Measurements from ENCODE around the gene LDB2. TPM values are rescaled to one million over a fixed set of nuclear protein-coding genes. Genes with fewer than 3 reads are reported as not detected.
A peak's percentile ranks its signal among the peaks of the same experiment; 100 is the strongest.

The LDB2 gene
- total RNA-seq, 1 experiment from 2014 or later, result 18.7 TPM

- peaks cover 5% of the 10 kb centered on the region; the same call in 1 of the 2 replicates for H3K36me3 ChIP-seq
- no peaks in the 10 kb centered on the region for H3K27me3 ChIP-seq
- DNase-seq, result peak; percentile 10
- H3K9me3 ChIP-seq, result no peaks in the 10 kb centered on the region
- no peak overlapping the region for H3K4me3 ChIP-seq
Observed at GRCh38 chr4:16860516-16860915, 37.9 kb downstream of the LDB2 start.

DNA sequence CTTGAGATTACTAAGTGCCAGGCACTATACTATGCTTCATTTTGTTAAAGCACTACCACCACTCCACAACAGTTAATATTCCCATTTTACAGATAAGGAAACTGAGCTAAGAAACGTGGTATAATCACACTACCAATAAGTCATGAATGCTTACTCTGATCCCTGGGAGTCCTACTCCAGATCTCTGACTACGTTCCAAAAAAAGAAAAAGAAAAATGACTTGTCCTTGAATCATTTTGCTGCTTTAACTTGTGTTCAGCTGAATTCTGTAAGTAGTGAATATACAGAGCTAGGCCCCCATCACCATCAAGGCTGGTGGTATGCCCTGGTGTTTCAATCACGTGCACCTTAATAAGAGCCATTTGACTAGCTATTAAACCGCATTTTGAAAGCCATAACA is 39.4 kb downstream of the LDB2 start:
- H3K36me3 ChIP-seq, result peaks cover 2% of the 10 kb centered on the region; the same call in 1 of the 2 replicates
- no peaks in the 10 kb centered on the region for H3K27me3 ChIP-seq
- no peak overlapping the region for H3K4me3 ChIP-seq
- H3K9me3 ChIP-seq, result no peaks in the 10 kb centered on the region
- no peak for DNase-seq

DNA sequence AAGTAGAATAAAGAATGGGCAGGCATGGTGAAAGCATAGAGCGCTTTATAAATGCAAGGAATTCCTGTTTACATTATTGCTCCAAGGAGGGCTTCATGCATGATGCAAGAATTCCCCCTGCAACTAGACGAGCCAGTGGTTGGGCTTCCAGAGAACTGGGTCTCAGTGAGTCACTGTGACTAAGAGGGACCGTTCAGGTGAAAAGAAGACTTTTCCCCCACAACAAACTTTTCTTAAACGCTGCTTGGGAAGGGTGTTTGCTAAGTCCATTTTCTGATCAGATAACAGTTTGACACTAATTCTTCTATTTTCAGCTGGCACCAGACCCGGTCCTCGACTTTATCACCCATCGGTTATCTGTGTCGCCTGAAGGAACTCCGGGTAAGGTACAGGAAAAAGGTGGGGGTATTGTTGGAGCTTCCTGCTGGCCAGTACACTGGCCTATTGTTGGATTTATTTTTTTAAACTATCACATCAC is 40.1 kb downstream of the LDB2 start:
- peak; percentile 4 for DNase-seq
- H3K27me3 ChIP-seq, result no peaks in the 10 kb centered on the region
- H3K4me3 ChIP-seq, result no peak overlapping the region
- H3K9me3 ChIP-seq, result no peaks in the 10 kb centered on the region
- H3K36me3 ChIP-seq, result peaks cover 2% of the 10 kb centered on the region; the same call in 1 of the 2 replicates

DNA sequence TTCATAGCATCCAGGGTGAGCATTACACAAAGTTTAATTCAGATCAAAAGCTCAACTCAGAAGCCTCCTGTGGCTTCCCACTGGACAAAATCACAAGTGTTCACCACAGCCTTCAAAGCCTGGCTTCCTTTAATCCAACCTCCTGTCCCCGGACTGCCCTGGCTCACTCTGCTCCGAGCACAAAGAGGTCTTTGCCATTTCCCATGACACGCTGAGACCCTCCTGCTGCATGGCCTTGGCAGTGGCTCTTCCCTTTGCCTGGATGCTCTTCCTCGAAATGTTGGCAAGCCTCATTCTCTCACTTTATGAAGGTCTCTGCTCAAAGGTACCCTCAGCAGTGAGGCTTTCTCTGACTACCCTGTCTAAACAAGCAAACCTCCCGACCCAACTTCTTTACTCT is 41.0 kb downstream of the LDB2 start:
- Histone ChIP-seq H3K36me3 (peaks cover 2% of the 10 kb centered on the region; the same call in 1 of the 2 replicates), H3K9me3 (no peaks in the 10 kb centered on the region), H3K27me3 (no peaks in the 10 kb centered on the region), H3K4me3 (no peak overlapping the region)
- DNase-seq, result no peak

DNA sequence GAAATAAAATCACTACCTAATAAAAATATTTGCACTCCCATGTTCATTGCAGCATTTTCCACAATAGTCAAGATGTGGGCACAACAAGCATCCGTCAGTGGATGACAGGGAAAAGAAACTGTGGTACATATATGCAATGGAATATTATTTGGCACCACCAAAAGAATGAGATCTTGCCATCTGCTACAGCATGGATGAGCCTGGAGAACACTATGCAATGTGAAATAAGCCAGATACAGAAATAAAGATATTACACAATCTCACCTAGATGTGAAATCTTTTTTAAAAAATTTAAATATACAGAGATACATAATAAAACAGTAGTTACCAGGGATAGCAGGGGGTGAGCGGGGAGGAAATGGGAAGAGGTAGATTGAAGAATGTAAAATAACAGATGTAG is 44.8 kb downstream of the LDB2 start:
- Histone ChIP-seq H3K9me3 (no peaks in the 10 kb centered on the region), H3K36me3 (no peaks in the 10 kb centered on the region; the same call in none of the 2 replicates), H3K4me3 (no peak overlapping the region), H3K27me3 (no peaks in the 10 kb centered on the region)
- no peak for DNase-seq

DNA sequence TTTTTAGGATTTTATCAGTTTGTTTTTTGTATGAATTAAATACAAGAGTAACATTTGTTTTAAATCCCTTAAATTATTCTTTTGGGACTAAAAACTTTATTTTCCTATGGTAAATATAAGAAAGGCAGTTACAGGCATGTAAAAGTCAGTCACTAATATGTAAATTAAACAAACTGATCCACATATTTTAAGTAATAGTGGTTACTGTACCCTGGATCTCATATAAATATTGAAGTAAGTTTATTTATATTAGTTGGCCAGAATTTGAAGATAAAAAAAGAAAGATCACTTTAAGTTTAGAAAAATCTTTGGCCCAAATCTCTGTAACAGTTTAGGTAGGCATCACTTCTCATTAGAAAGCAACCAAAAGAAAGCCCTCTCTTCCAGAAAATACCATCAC is 45.8 kb downstream of the LDB2 start:
- Histone ChIP-seq H3K27me3 (no peaks in the 10 kb centered on the region), H3K4me3 (no peak overlapping the region), H3K36me3 (no peaks in the 10 kb centered on the region; the same call in none of the 2 replicates), H3K9me3 (no peaks in the 10 kb centered on the region)
- no peak for DNase-seq

DNA sequence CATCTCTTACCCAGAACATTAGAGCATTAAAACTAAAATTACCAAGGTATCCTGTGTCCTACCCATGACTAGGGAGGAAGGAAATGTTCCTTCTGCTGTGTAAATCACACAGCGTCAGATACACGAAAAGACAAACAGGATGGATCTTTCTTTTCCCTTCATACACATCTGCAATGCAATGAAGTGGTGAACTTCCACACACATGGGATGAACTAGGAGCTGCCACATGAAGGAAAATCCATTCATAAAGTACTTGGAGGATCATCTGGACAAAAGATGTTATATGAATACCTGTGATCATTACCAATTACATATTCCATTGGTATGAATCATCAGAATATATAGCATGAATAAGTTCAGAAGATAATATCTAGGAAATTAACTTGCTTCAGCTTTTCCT is 46.2 kb downstream of the LDB2 start:
- Histone ChIP-seq H3K27me3 (no peaks in the 10 kb centered on the region), H3K36me3 (no peaks in the 10 kb centered on the region; the same call in none of the 2 replicates), H3K4me3 (no peak overlapping the region), H3K9me3 (no peaks in the 10 kb centered on the region)
- DNase-seq, result no peak

GRCh38 chr4:16846540-16847117 is 51.8 kb downstream of the LDB2 start:
- Histone ChIP-seq H3K36me3 (peaks cover 2% of the 10 kb centered on the region), H3K9me3 (no peaks in the 10 kb centered on the region), H3K4me3 (no peak overlapping the region), H3K27me3 (no peaks in the 10 kb centered on the region)
- no peak for DNase-seq

- H3K27me3 ChIP-seq, result no peaks in the 10 kb centered on the region
- H3K4me3 ChIP-seq, result no peak overlapping the region
- peaks cover 2% of the 10 kb centered on the region for H3K36me3 ChIP-seq
- DNase-seq, result peak; percentile 57
- no peaks in the 10 kb centered on the region for H3K9me3 ChIP-seq
Observed at GRCh38 chr4:16844816-16845586, 53.4 kb downstream of the LDB2 start.

GRCh38 chr4:16843831-16844508 is 54.5 kb downstream of the LDB2 start:
- Histone ChIP-seq H3K9me3 (no peaks in the 10 kb centered on the region), H3K4me3 (no peak overlapping the region), H3K27me3 (no peaks in the 10 kb centered on the region), H3K36me3 (peaks cover 2% of the 10 kb centered on the region; the same call in 1 of the 2 replicates)
- DNase-seq, result peak; percentile 58

DNA sequence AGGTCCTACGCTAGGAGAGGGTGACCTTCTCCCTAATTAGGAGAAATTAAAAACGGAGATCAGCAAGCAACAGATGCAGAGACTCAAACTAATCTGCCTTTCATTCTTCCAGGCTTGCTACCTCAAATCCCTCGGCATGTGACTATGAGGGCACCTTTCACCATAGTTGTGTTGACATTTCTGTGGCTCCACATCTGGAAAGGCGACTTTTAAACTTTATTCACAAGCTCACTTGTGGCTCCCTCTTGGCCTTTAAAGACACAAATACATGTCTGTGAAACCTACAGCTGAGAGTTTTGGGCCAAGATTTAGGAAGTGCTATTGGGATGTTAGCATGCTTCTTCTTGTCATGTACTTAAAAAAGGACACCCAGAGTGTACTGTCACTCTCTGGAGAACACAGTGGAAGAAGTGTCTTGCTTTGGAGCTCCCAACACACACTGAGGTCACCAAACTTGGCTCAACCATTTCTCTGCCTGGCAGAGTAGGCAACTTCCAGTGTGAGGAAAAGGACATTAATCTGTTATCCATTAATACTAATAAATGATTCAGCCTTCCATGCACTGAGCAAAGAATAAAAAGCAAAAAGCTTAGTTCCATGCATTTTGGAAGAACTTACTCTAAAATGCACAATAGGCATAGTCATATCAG is 60.1 kb downstream of the LDB2 start:
- no peak for DNase-seq
- H3K36me3 ChIP-seq, result peaks cover 2% of the 10 kb centered on the region
- H3K27me3 ChIP-seq, result no peaks in the 10 kb centered on the region
- H3K4me3 ChIP-seq, result no peak overlapping the region
- H3K9me3 ChIP-seq, result no peaks in the 10 kb centered on the region

- Histone ChIP-seq H3K36me3 (no peaks in the 10 kb centered on the region; the same call in none of the 2 replicates), H3K9me3 (no peaks in the 10 kb centered on the region), H3K4me3 (no peak overlapping the region), H3K27me3 (no peaks in the 10 kb centered on the region)
- no peak for DNase-seq
Observed at GRCh38 chr4:16837475-16837874, 61.0 kb downstream of the LDB2 start.

GRCh38 chr4:16836324-16836723 is 62.1 kb downstream of the LDB2 start:
- H3K27me3 ChIP-seq, result no peaks in the 10 kb centered on the region
- H3K9me3 ChIP-seq, result no peaks in the 10 kb centered on the region
- H3K4me3 ChIP-seq, result no peak overlapping the region
- no peaks in the 10 kb centered on the region; the same call in none of the 2 replicates for H3K36me3 ChIP-seq
- no peak for DNase-seq

GRCh38 chr4:16835597-16836247 is 62.7 kb downstream of the LDB2 start:
- H3K36me3 ChIP-seq, result no peaks in the 10 kb centered on the region; the same call in none of the 2 replicates
- H3K27me3 ChIP-seq, result no peaks in the 10 kb centered on the region
- H3K4me3 ChIP-seq, result no peak overlapping the region
- H3K9me3 ChIP-seq, result no peaks in the 10 kb centered on the region
- no peak for DNase-seq

GRCh38 chr4:16834814-16835213 is 63.6 kb downstream of the LDB2 start:
- H3K4me3 ChIP-seq, result no peak overlapping the region
- no peaks in the 10 kb centered on the region; the same call in none of the 2 replicates for H3K36me3 ChIP-seq
- DNase-seq, result no peak
- H3K9me3 ChIP-seq, result no peaks in the 10 kb centered on the region
- no peaks in the 10 kb centered on the region for H3K27me3 ChIP-seq

- Histone ChIP-seq H3K36me3 (no peaks in the 10 kb centered on the region; the same call in 1 of the 2 replicates), H3K27me3 (no peaks in the 10 kb centered on the region), H3K9me3 (no peaks in the 10 kb centered on the region), H3K4me3 (no peak overlapping the region)
- DNase-seq, result no peak
Observed at GRCh38 chr4:16833722-16834121, 64.7 kb downstream of the LDB2 start.
